ENCODE measurements around the gene OR52I2.
A peak's percentile ranks its signal among the peaks of the same experiment; 100 is the strongest.

OR52I2 gene

DNA sequence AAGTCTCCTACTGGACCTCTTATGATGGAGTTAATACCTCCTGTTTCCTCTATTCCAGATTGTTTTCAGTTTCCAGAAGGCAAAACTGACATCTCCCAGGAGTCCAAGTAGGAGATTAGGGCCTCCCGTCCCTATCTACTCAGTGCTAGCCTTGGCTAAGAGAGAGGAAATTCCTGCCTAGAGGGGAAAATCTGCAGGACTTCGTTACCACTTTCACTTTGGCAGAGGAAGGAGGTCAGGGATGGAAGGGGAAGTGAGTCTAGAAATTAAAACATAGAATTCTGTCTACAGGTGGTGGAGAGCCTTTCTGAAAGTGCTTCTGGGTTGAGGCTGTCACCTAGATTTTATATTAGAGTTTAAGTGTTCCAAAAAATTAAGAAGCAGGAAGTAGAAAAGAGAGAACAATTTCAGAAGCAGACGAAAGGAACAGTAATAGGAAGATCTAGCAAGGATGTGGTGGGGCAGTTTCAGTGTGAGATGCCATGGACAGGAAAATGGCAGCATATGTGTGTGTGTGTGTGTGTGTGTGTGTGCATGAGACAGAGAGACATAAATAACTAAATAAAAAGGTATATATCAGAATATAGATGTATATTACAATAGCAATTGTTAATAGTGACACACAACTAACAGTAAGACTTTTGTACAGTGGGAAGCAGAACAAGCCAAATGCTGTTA, 28.9 kb downstream of the OR52I2 start:
- TF ChIP-seq POLR2A (IDR thresholded peaks at IDR 0.05; ENCODE audit: low read depth, low read length), result no peak
- TF ChIP-seq POLR2AphosphoS5 (IDR thresholded peaks at IDR 0.05; ENCODE audit: low read depth, low read length), result no peak
- no peak for TF ChIP-seq TAF1 (IDR thresholded peaks at IDR 0.05; ENCODE audit: borderline replicate concordance, low read depth, low read length)
- FAIRE-seq, result peak; percentile 42

DNA sequence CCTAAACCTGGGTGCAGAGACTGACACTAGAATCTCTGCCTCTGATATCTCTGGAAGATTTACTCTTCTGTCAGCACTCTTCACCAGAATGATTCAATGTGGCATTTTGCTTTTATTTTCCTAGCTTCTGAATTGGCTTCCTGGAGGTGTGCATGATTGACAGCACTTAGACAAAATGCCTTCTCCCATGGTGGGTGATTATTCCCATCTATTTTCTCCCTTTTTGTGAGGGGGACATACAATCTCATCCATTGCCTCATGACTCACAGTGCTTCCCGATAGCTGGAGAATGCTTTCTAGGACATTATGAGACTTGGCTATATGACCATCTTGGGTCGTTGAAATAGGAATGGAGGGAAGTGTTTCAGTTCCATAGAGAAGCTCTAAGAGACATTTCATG, 30.4 kb downstream of the OR52I2 start:
- no peak for FAIRE-seq

More for the DNA sequence above, 28.9 kb downstream of the OR52I2 start:
- DNase-seq (ENCODE audit: insufficient read length), result no peak

GRCh38 chr11:4615856-4616444, 34.4 kb downstream of the OR52I2 start:
- TF ChIP-seq POLR2AphosphoS5 (IDR thresholded peaks at IDR 0.05; ENCODE audit: low read depth, low read length), result no peak
- TF ChIP-seq TAF1 (IDR thresholded peaks at IDR 0.05; ENCODE audit: borderline replicate concordance, low read depth, low read length), result no peak
- no peak for TF ChIP-seq POLR2A (IDR thresholded peaks at IDR 0.05; ENCODE audit: low read depth, low read length)
- DNase-seq (ENCODE audit: insufficient read length) (no peak), FAIRE-seq (no peak)

More for the DNA sequence above, 30.4 kb downstream of the OR52I2 start:
- DNase-seq (ENCODE audit: insufficient read length), result no peak
- TF ChIP-seq POLR2AphosphoS5 (IDR thresholded peaks at IDR 0.05; ENCODE audit: low read depth, low read length), result no peak
- TF ChIP-seq TAF1 (IDR thresholded peaks at IDR 0.05; ENCODE audit: borderline replicate concordance, low read depth, low read length), result no peak
- TF ChIP-seq POLR2A (IDR thresholded peaks at IDR 0.05; ENCODE audit: low read depth, low read length), result no peak

DNA sequence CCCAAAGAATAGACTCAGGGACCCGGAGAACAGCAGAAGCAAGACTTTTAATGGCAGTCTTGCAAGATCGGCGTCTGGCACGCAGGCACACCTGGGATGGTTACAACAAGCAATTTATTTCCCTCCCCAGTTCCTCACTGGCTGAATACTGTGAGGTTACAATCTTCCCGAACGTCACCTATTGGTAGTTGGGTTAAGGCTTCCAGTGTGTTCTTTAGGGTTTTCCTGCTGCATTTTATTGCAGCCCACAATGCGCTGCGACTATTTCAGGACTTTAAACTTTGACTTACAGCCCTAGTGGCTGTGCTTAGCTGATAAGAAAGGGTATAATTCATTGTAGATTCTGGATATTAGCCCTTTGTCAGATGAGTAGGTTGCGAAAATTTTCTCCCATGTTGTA, 38.0 kb downstream of the OR52I2 start:
- TF ChIP-seq TAF1 (IDR thresholded peaks at IDR 0.05; ENCODE audit: borderline replicate concordance, low read depth, low read length), result no peak
- no peak for TF ChIP-seq POLR2A (IDR thresholded peaks at IDR 0.05; ENCODE audit: low read depth, low read length)
- TF ChIP-seq POLR2AphosphoS5 (IDR thresholded peaks at IDR 0.05; ENCODE audit: low read depth, low read length), result no peak
- FAIRE-seq (no peak), DNase-seq (ENCODE audit: insufficient read length) (no peak)

DNA sequence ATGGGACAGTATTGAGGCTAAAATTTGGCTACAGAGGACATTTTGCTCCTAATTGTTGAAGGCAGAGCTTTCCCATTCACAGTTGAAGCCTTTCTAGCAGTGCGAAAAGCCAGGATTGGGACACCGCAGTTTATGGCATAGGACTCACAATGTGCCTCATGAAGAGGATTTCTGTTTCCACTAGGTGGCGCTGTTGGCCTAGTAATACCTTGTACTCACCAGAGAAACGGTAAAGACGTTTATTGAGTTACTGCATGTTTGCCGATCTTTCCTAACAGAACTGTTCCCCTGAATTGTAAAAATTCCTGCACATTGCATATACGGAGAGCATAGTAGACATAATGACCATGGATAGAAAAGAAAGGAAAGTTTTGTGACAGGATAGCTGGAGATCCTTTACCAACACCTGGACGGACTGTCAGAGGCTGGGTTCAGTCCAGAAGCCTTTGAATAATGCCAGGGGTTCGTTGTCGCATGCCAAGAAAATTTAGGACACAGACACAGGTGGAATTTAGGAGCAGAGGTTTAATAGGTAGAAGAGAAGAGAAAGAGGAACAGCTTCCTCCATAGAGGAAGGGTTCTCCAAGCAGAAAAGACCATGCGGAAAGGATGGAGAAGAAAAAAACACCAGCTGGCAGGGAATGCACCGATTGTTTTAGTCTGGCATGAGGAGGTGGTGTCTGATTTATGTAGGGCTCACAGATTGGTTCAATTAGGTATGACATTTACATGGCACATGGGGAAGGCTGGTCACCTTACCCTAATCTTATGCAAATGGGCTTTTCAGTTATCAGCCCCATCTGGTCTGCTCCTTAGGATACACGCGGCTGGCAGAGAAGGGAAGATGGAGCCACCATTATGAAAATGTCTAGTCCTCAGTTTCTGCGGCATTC, 44.9 kb downstream of the OR52I2 start:
- no peak for DNase-seq (ENCODE audit: insufficient read length)
- TF ChIP-seq TAF1 (IDR thresholded peaks at IDR 0.05; ENCODE audit: borderline replicate concordance, low read depth, low read length) (no peak), POLR2AphosphoS5 (IDR thresholded peaks at IDR 0.05; ENCODE audit: low read depth, low read length) (no peak), POLR2A (IDR thresholded peaks at IDR 0.05; ENCODE audit: low read depth, low read length) (no peak)
- FAIRE-seq, result peak; percentile 84

- TF ChIP-seq POLR2AphosphoS5 (IDR thresholded peaks at IDR 0.05; ENCODE audit: low read depth, low read length) (no peak), POLR2A (IDR thresholded peaks at IDR 0.05; ENCODE audit: low read depth, low read length) (no peak), TAF1 (IDR thresholded peaks at IDR 0.05; ENCODE audit: borderline replicate concordance, low read depth, low read length) (no peak)
- no peak for FAIRE-seq
- no peak for DNase-seq (ENCODE audit: insufficient read length)
Observed at GRCh38 chr11:4636136-4636535, 54.6 kb downstream of the OR52I2 start.

DNA sequence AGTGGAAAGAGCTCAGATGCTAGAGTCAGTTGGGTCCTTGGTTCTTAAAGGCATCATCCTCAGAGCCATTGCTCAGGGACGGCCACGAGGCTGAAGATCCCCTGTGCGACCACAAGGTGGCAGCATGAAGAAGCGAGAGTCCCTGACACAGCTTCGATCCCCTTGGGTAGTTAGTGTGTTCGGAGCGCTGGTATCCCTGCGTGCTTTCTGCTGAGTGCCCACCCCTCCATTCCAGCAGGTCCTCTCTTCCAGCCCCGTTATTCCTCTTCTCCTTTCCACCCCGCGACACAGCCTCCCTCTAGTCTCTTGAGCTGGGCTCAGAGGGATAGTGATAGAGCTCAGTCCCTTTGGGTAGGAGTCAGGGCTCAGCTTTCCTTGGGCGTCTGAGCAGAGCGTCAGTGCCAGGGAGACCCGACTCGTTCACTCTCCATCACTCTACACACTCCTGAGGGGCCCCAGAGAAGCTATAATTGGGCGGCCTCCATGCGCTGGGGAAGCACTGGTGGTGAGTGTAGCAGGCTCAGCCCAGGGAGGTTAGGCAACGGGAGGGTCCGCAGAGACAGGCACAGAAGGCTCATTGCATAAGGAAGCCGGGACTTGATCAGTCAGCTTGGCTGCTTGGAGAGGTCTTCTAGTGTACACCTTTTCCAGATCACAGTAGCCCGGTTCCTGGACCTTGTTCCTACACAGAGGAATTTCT, 55.6 kb downstream of the OR52I2 start, which contains the start of gene OR51D1:
Gene OR51D1, plus strand, starts transcription at position 516 of the 700 bp plus-strand sequence. CDS start 2,314 bp downstream, outside the sequence.
- peak; percentile 92 for FAIRE-seq
- TF ChIP-seq POLR2AphosphoS5 (IDR thresholded peaks at IDR 0.05; ENCODE audit: low read depth, low read length), result no peak
- TF ChIP-seq TAF1 (IDR thresholded peaks at IDR 0.05; ENCODE audit: borderline replicate concordance, low read depth, low read length), result no peak
- no peak for TF ChIP-seq POLR2A (IDR thresholded peaks at IDR 0.05; ENCODE audit: low read depth, low read length)
- peak; percentile 33 for DNase-seq (ENCODE audit: insufficient read length)

GRCh38 chr11:4637662-4638047, 56.1 kb downstream of the OR52I2 start:
- peak; percentile 5 for FAIRE-seq
- TF ChIP-seq POLR2A (IDR thresholded peaks at IDR 0.05; ENCODE audit: low read depth, low read length) (no peak), TAF1 (IDR thresholded peaks at IDR 0.05; ENCODE audit: borderline replicate concordance, low read depth, low read length) (no peak), POLR2AphosphoS5 (IDR thresholded peaks at IDR 0.05; ENCODE audit: low read depth, low read length) (no peak)
- DNase-seq (ENCODE audit: insufficient read length), result no peak

DNA sequence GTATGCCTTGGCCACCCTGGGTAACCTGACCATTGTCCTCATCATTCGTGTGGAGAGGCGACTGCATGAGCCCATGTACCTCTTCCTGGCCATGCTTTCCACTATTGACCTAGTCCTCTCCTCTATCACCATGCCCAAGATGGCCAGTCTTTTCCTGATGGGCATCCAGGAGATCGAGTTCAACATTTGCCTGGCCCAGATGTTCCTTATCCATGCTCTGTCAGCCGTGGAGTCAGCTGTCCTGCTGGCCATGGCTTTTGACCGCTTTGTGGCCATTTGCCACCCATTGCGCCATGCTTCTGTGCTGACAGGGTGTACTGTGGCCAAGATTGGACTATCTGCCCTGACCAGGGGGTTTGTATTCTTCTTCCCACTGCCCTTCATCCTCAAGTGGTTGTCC, 58.4 kb downstream of the OR52I2 start:
- TF ChIP-seq POLR2A (IDR thresholded peaks at IDR 0.05; ENCODE audit: low read depth, low read length) (no peak), TAF1 (IDR thresholded peaks at IDR 0.05; ENCODE audit: borderline replicate concordance, low read depth, low read length) (no peak), POLR2AphosphoS5 (IDR thresholded peaks at IDR 0.05; ENCODE audit: low read depth, low read length) (no peak)
- FAIRE-seq, result no peak

GRCh38 chr11:4641501-4641900, 60.0 kb downstream of the OR52I2 start:
- TF ChIP-seq POLR2A (IDR thresholded peaks at IDR 0.05; ENCODE audit: low read depth, low read length) (no peak), TAF1 (IDR thresholded peaks at IDR 0.05; ENCODE audit: borderline replicate concordance, low read depth, low read length) (no peak), POLR2AphosphoS5 (IDR thresholded peaks at IDR 0.05; ENCODE audit: low read depth, low read length) (no peak)
- FAIRE-seq (no peak), DNase-seq (ENCODE audit: insufficient read length) (no peak)

More for the DNA sequence above, 58.4 kb downstream of the OR52I2 start:
- no peak for DNase-seq (ENCODE audit: insufficient read length)

- TF ChIP-seq POLR2AphosphoS5 (IDR thresholded peaks at IDR 0.05; ENCODE audit: low read depth, low read length) (no peak), TAF1 (IDR thresholded peaks at IDR 0.05; ENCODE audit: borderline replicate concordance, low read depth, low read length) (no peak), POLR2A (IDR thresholded peaks at IDR 0.05; ENCODE audit: low read depth, low read length) (no peak)
- DNase-seq (ENCODE audit: insufficient read length) (no peak), FAIRE-seq (no peak)
Observed at GRCh38 chr11:4642043-4642442, 60.5 kb downstream of the OR52I2 start.
